ENCODE data around the gene ENG.

DNA sequence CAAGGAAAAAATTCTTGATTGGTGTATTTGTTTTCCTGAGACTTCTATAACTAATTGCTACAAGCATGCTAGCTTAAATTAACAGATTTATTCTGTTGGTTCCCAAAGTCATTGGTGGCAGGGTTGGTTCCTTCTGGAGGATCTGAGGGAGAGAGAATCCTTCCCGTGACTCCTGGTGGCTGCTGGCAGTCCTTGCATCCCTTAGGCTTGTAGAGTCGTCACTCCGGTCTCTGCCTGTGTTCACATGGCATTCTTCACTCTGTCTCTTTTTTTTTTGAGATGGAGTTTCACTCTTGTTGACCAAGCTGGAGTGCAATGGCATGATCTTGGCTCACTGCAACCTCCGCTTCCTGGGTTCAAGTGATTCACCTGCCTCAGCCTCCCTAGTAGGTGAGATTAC lies 63.4 kb downstream of the ENG start:
- TF ChIP-seq, protein P1, sequence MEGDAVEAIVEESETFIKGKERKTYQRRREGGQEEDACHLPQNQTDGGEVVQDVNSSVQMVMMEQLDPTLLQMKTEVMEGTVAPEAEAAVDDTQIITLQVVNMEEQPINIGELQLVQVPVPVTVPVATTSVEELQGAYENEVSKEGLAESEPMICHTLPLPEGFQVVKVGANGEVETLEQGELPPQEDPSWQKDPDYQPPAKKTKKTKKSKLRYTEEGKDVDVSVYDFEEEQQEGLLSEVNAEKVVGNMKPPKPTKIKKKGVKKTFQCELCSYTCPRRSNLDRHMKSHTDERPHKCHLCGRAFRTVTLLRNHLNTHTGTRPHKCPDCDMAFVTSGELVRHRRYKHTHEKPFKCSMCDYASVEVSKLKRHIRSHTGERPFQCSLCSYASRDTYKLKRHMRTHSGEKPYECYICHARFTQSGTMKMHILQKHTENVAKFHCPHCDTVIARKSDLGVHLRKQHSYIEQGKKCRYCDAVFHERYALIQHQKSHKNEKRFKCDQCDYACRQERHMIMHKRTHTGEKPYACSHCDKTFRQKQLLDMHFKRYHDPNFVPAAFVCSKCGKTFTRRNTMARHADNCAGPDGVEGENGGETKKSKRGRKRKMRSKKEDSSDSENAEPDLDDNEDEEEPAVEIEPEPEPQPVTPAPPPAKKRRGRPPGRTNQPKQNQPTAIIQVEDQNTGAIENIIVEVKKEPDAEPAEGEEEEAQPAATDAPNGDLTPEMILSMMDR (IDR thresholded peaks at IDR 0.05) = no peak
- TF ChIP-seq EP300 (IDR thresholded peaks at IDR 0.05) (no peak), POLR2A (IDR thresholded peaks at IDR 0.05) (no peak)

Data from stomach (tissue), 4 donors.